ENCODE measurements around the gene SCN10A.
A peak's percentile ranks its signal among the peaks of the same experiment; 100 is the strongest.

SCN10A gene

GRCh38 chr3:38651153-38651789 is 164.7 kb downstream of the SCN10A start:
- DNase-seq (ENCODE audit: low spot score), result peak; percentile 75

GRCh38 chr3:38650248-38650951 is 165.6 kb downstream of the SCN10A start:
- DNase-seq (ENCODE audit: low spot score), result peak; percentile 35

GRCh38 chr3:38649500-38650247 is 166.3 kb downstream of the SCN10A start, which contains the start of gene SCN5A:
Gene SCN5A, minus strand, starts transcription at chr3:38649687. Its CDS starts 16,380 bp downstream, at chr3:38633307.
- DNase-seq (ENCODE audit: low spot score), result peak; percentile 63

GRCh38 chr3:38648659-38649499 is 167.1 kb downstream of the SCN10A start:
- no peak for DNase-seq (ENCODE audit: low spot score)

GRCh38 chr3:38648024-38648658 is 167.9 kb downstream of the SCN10A start:
- DNase-seq (ENCODE audit: low spot score), result no peak

- no peak for DNase-seq (ENCODE audit: low spot score)
These were observed 168.6 kb downstream of the SCN10A start for GRCh38 chr3:38647217-38647970.

Measured in SW480 (cell line).